Stomach (tissue), 9 donors: ENCODE data around the gene ANKRD33. TPM values are rescaled to one million over a fixed set of nuclear protein-coding genes. Genes with fewer than 3 reads are reported as not detected.

Experiments
- DNase-seq, 2 donors: peaks; one replicate each; pipeline versions ENCODE4 v3.0.0 to v3.0.0-alpha.2; 2013 to 2019
- H3K27ac ChIP-seq, 5 donors: fragments of 200-600 bp in 4 of 5; sonication (generic) in 4 of 5; one replicate each; pipeline ENCODE4 v1.5.1; 2013 to 2019; ENCODE audit warnings: mild to moderate bottlenecking in 1 of 5, moderate library complexity in 1 of 5
- H3K27me3 ChIP-seq, 3 donors: fragments of 200-600 bp; sonication (generic); one replicate each; pipeline ENCODE4 v1.5.1; 2017 to 2019; ENCODE audit warnings: mixed run types in 1 of 3
- H3K36me3 ChIP-seq, 4 donors: fragments of 200-600 bp; sonication (generic); 1 replicate in 3 of 4; 2 replicates in 1 of 4; pipeline ENCODE4 v1.5.1; 2016 to 2019
- H3K4me1 ChIP-seq, 4 donors: fragments of 200-600 bp; sonication (generic); one replicate each; pipeline ENCODE4 v1.5.1; 2016 to 2019
- H3K4me3 ChIP-seq, 4 donors: fragments of 200-600 bp; sonication (generic) in 3 of 4; one replicate each; pipeline ENCODE4 v1.5.1; 2016 to 2019; ENCODE audit warnings: mild to moderate bottlenecking in 1 of 4
- H3K9me3 ChIP-seq, 4 donors: fragments of 200-600 bp; sonication (generic); one replicate each; pipeline ENCODE4 v1.5.1; 2016 to 2019
- EP300 ChIP-seq: sonication (generic); formaldehyde crosslinking; IDR thresholded peaks from one replicate; pipeline ENCODE4 v1.6.1; 2017; ENCODE audit warnings: antibody characterized with exemption
- POLR2A ChIP-seq, 4 donors: fragments of 450-650 bp; IDR thresholded peaks; one replicate each; pipeline ENCODE4 v1.6.1; 2016; ENCODE audit warnings: antibody characterized with exemption in 4 of 4, control low read depth in 2 of 4, mild to moderate bottlenecking in 1 of 4, moderate library complexity in 1 of 4
- POLR2AphosphoS5 ChIP-seq, 3 donors: sonication (generic); formaldehyde crosslinking; IDR thresholded peaks; one replicate each; pipeline ENCODE4 v1.6.1; 2016; ENCODE audit warnings: antibody characterized with exemption in 3 of 3
- WGBS, 5 donors: extraction: QIAGEN DNeasy Blood & Tissue Kit in 3 of 5; methylation state at CpG; one replicate each; pipeline versions ENCODE4 v1.1.5 to v1.1.7; 2013 to 2018; 5-methylcytosine and 5-hydroxymethylcytosine counted together
- intact Hi-C: fragments of 100-400 bp; cut with DNase I; formaldehyde crosslinking; loops from one replicate; pipeline ENCODE4 v1.15.1; 2023; ENCODE audit warnings: low total_unique reads
- polyA plus RNA-seq, 3 donors: library from polyadenylated mRNA; stranded (reverse); fragments of 200-250 nt; gene quantifications; one replicate each; pipeline ENCODE4 v1.2.3, GENCODE V29; 2013
- total RNA-seq, 5 donors: library from RNA; depleted of rRNA; stranded (reverse); fragments of >200 nt; gene quantifications; one replicate each; pipeline versions ENCODE4 v1.1.0 to v1.2.3, GENCODE V29; 2014 to 2016
- TF ChIP-seq, protein P1 (sequence below), 7 experiments: fragments of 450-650 bp in 4 of 7; fragments of 200-600 bp in 3 of 7; sonication (generic) in 3 of 7; IDR thresholded peaks; one replicate each; pipeline ENCODE4 v1.5.1; 2016 to 2019; ENCODE audit warnings: antibody characterized with exemption in 7 of 7, control low read depth in 2 of 7, mild to moderate bottlenecking in 1 of 7
- donor health status: healthy with polysubstance abuse.
- donor health status: Bipolar disorder and iron deficiency.
- donor health status: healthy.

The ANKRD33 gene
- total and polyA plus RNA-seq, 8 donors, result not detected

DNA sequence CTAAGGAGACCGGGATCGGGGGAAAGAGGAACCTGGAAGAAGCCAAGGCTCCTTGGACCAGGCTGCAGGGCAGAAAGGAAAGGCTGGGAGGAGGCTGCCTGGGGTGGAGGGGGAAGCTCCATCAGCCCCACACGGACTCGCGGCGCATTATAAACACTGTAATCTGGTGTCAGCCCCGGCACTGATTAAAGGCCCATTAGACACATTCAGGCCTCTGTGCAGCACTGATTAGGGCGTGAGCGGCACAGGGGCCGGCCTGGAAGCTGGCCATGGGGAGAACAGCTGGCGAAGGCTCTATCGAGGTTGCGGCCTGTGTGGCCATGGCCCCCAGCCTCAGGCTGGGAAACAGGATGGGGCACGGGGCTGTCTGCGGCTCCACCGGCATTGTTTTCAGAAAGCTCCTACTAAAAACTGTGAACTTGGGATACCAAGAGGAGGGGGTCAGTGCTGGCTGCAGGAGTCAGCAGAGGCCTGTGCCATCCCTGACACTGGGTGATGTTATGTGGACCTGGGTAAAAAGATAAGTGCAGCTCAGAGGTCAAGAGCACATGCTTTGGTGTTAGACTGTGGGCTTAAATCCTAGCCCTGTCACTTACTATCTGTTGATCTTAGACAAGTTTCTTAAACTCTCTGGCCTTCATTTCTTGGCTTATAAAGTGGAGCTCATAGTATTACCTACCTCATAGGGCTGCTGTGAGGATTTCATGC, 30.0 kb downstream of the ANKRD33 start:
- intact Hi-C loops, result no loop called here
- Histone ChIP-seq H3K4me1 (peaks cover 23 to 47% (median 40%) of the 10 kb centered on the region in 4 donors), H3K4me3 (peak overlapping the region in 1 of 4 donors; percentile 24), H3K27ac (peak overlapping the region in 3 of 5 donors; percentile 17 to 62 (median 41)), H3K9me3 (no peaks in the 10 kb centered on the region), H3K36me3 (peaks cover 0 to 30% (median 20%) of the 10 kb centered on the region in 4 donors), H3K27me3 (peaks cover 0 to 14% (median 0%) of the 10 kb centered on the region in 3 donors)
- DNase-seq, result peak; percentile 74 to 79
- TF ChIP-seq POLR2AphosphoS5 (IDR thresholded peaks at IDR 0.05) (peak in 2 of 3 donors; percentile 22 to 38), POLR2A (IDR thresholded peaks at IDR 0.05) (no peak), EP300 (no peak)
- TF ChIP-seq, protein P1, sequence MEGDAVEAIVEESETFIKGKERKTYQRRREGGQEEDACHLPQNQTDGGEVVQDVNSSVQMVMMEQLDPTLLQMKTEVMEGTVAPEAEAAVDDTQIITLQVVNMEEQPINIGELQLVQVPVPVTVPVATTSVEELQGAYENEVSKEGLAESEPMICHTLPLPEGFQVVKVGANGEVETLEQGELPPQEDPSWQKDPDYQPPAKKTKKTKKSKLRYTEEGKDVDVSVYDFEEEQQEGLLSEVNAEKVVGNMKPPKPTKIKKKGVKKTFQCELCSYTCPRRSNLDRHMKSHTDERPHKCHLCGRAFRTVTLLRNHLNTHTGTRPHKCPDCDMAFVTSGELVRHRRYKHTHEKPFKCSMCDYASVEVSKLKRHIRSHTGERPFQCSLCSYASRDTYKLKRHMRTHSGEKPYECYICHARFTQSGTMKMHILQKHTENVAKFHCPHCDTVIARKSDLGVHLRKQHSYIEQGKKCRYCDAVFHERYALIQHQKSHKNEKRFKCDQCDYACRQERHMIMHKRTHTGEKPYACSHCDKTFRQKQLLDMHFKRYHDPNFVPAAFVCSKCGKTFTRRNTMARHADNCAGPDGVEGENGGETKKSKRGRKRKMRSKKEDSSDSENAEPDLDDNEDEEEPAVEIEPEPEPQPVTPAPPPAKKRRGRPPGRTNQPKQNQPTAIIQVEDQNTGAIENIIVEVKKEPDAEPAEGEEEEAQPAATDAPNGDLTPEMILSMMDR (IDR thresholded peaks at IDR 0.05), result no peak
- WGBS, 5 donors, result 8 to 39% (median 33%) methylated on average over 16 of the region's 16 CpGs

DNA sequence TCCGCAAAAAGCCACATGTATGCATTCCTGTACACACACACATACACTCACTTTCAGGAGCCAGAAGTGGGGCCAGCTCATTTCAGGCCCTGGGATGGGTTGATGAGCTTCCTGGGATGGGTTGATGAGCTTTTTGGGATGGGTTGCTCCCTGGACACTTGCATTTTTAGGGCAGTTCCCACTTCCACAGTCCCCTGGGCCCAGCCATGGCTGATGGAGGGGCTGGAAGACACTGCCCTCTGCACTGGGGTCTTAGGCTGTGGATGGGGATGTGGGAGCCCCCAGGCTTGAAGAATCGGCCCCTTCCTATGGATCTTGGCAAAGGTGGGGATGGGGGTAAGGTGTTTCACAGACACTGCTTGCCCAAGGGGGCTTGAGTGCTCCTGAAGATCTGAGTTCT, 32.1 kb downstream of the ANKRD33 start:
- Histone ChIP-seq H3K4me1 (peaks cover 25 to 47% (median 37%) of the 10 kb centered on the region in 4 donors), H3K36me3 (peaks cover 0 to 26% (median 18%) of the 10 kb centered on the region in 4 donors), H3K4me3 (no peak overlapping the region), H3K27ac (no peak overlapping the region), H3K9me3 (no peaks in the 10 kb centered on the region), H3K27me3 (peaks cover 0 to 4% (median 0%) of the 10 kb centered on the region in 3 donors)
- 82 to 97% (median 91%) methylated on average over 2 of the region's 2 CpGs for WGBS, 5 donors
- intact Hi-C loops, result no loop called here
- TF ChIP-seq EP300 (no peak), POLR2AphosphoS5 (IDR thresholded peaks at IDR 0.05) (no peak)
- TF ChIP-seq, protein P1 (IDR thresholded peaks at IDR 0.05), result no peak
- no peak for DNase-seq

DNA sequence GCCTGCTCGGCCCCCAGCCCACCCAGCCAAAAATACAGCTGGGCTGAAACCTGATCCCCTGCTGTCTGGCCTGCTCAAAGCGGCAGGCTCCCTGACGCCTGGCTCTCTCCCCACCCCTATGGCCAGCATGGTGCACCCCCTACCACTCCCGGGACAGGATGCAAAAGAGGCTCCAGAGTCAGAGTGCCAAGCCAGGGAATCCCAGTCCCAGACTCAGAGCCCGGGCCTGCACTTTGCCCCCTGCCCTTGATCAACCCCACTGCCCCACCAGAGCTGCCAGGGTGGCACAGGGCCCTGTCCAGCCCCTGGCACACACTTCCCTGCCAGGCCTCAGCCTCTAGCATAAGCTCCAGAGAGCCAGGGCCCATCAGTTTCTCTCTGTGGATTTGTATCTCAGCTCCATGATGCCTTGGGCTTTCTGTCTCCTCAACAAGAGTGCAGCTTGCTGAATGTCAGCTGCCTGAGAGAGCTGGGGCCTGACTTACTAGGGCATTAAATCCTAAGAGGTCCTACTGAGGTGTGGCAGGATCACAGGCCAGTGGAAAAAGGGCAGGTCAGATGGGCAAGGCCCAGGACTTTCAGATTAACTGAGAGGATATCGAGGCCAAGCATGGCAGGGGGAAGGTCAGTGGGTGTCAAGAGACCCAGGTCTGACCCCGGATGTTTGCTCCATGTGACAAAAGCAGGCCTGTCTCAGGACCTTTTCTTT, 33.3 kb downstream of the ANKRD33 start:
- TF ChIP-seq POLR2A (IDR thresholded peaks at IDR 0.05), result no peak
- no peak for TF ChIP-seq EP300
- no peak for TF ChIP-seq POLR2AphosphoS5 (IDR thresholded peaks at IDR 0.05)
- TF ChIP-seq, protein P1 (IDR thresholded peaks at IDR 0.05), result no peak
- Histone ChIP-seq H3K4me1 (peaks cover 29 to 49% (median 38%) of the 10 kb centered on the region in 4 donors), H3K27ac (peak overlapping the region in 1 of 5 donors; percentile 6), H3K9me3 (no peaks in the 10 kb centered on the region), H3K27me3 (no peaks in the 10 kb centered on the region), H3K4me3 (no peak overlapping the region), H3K36me3 (peaks cover 0 to 15% (median 7%) of the 10 kb centered on the region in 4 donors)
- intact Hi-C loops, result no loop called here
- no peak for DNase-seq
- 51 to 70% (median 57%) methylated on average over 7 of the region's 7 CpGs for whole genome bisulfite sequencing, 5 donors

DNA sequence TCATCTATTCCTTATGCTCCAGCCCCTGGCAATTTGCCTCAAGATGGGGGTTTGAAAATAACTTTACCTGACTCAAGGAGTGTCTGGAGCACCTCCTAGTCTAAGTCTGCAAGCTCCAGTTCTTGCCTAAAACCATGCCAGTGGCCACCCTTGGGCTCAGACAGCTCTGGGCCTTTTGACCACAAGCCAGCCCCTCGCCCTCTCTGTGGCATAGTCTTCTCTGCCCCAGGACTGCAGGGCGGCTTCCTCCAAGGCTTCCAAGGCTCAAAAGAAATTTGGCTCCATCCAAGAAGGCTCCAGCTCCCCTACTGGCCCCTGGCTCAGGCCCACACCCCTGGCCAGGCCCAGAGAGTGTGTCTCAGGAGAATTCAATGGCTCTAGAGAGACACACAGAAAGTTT, 34.2 kb downstream of the ANKRD33 start:
- no peak for DNase-seq
- H3K27me3 ChIP-seq, result no peaks in the 10 kb centered on the region
- H3K36me3 ChIP-seq, result peaks cover 0 to 10% (median 5%) of the 10 kb centered on the region in 4 donors
- intact Hi-C loops, result no loop called here
- WGBS, 5 donors, result 95 to 100% (median 100%) methylated on average over 1 to 2 of the region's 2 CpGs
- peak overlapping the region in 4 of 5 donors; percentile 65 to 82 (median 74) for H3K27ac ChIP-seq
- no peaks in the 10 kb centered on the region for H3K9me3 ChIP-seq
- H3K4me3 ChIP-seq, result no peak overlapping the region
- no peak for TF ChIP-seq POLR2AphosphoS5 (IDR thresholded peaks at IDR 0.05)
- TF ChIP-seq, protein P1 (IDR thresholded peaks at IDR 0.05), result no peak
- TF ChIP-seq EP300, result no peak
- TF ChIP-seq POLR2A (IDR thresholded peaks at IDR 0.05), result no peak
- H3K4me1 ChIP-seq, result peaks cover 30 to 51% (median 36%) of the 10 kb centered on the region in 4 donors
